Neutrophil (primary cell): ENCODE measurements around the gene LTBP4.

Experiments used
- H3K27ac ChIP-seq: fragments of 200-600 bp; sonication (generic); 2 replicates; pipeline ENCODE4 v1.5.1; 2016; ENCODE audit warnings: mild to moderate bottlenecking, moderate library complexity
- H3K27me3 ChIP-seq: fragments of 200-600 bp; sonication (generic); 2 replicates; pipeline ENCODE4 v1.6.0; 2016; ENCODE audit warnings: mild to moderate bottlenecking
- H3K36me3 ChIP-seq: fragments of 200-600 bp; sonication (generic); 2 replicates; pipeline ENCODE4 v1.5.1; 2017
- H3K4me1 ChIP-seq, 2 experiments: fragments of 200-600 bp in 1 of 2; sonication (generic) in 1 of 2; 1 replicate in 1 of 2; 2 replicates in 1 of 2; pipeline versions ENCODE4 v1.5.1 to v1.6.1; 2013 to 2016; ENCODE audit warnings: low read depth in 1 of 2, low read length in 1 of 2, mild to moderate bottlenecking in 1 of 2, moderate library complexity in 1 of 2; ENCODE audit not compliant: control insufficient read depth in 1 of 2, insufficient read depth in 1 of 2
- H3K4me3 ChIP-seq, 2 experiments: fragments of 200-600 bp in 1 of 2; sonication (generic) in 1 of 2; 1 replicate in 1 of 2; 2 replicates in 1 of 2; pipeline ENCODE4 v1.5.1; 2013 to 2016; ENCODE audit warnings: low read depth in 1 of 2, low read length in 1 of 2, mild to moderate bottlenecking in 1 of 2, moderate library complexity in 1 of 2
- H3K9me3 ChIP-seq: fragments of 200-600 bp; sonication (generic); 2 replicates; pipeline ENCODE4 v1.5.1; 2016
- CTCF ChIP-seq: fragments of 200-600 bp; sonication (generic); IDR thresholded peaks from 2 replicates; pipeline ENCODE4 v1.5.1; 2016; ENCODE audit warnings: antibody characterized with exemption

LTBP4 gene

GRCh38 chr19:40639638-40639982 is 38.4 kb downstream of the LTBP4 start:
- Histone ChIP-seq H3K4me1 (no peaks in the 10 kb centered on the region), H3K36me3 (no peaks in the 10 kb centered on the region), H3K27ac (no peak overlapping the region), H3K9me3 (no peaks in the 10 kb centered on the region), H3K27me3 (peaks cover 12% of the 10 kb centered on the region), H3K4me3 (no peak overlapping the region)
- no peak for TF ChIP-seq CTCF

GRCh38 chr19:40640744-40641143 is 39.6 kb downstream of the LTBP4 start:
- H3K9me3 ChIP-seq, result no peaks in the 10 kb centered on the region
- TF ChIP-seq CTCF, result no peak
- H3K27ac ChIP-seq, result no peak overlapping the region
- H3K27me3 ChIP-seq, result peaks cover 6% of the 10 kb centered on the region
- H3K4me1 ChIP-seq, result no peaks in the 10 kb centered on the region
- H3K36me3 ChIP-seq, result no peaks in the 10 kb centered on the region
- H3K4me3 ChIP-seq, result no peak overlapping the region

GRCh38 chr19:40641281-40641680 is 40.1 kb downstream of the LTBP4 start:
- H3K27ac ChIP-seq, result no peak overlapping the region
- H3K36me3 ChIP-seq, result no peaks in the 10 kb centered on the region
- TF ChIP-seq CTCF, result no peak
- H3K4me3 ChIP-seq, result no peak overlapping the region
- H3K9me3 ChIP-seq, result no peaks in the 10 kb centered on the region
- peaks cover 7% of the 10 kb centered on the region for H3K27me3 ChIP-seq
- no peaks in the 10 kb centered on the region for H3K4me1 ChIP-seq

- Histone ChIP-seq H3K4me1 (no peaks in the 10 kb centered on the region), H3K27me3 (peaks cover 13% of the 10 kb centered on the region), H3K9me3 (no peaks in the 10 kb centered on the region), H3K4me3 (no peak overlapping the region), H3K36me3 (no peaks in the 10 kb centered on the region), H3K27ac (no peak overlapping the region)
- TF ChIP-seq CTCF, result no peak
Measured at GRCh38 chr19:40642051-40642706, 41.0 kb downstream of the LTBP4 start.

- no peaks in the 10 kb centered on the region for H3K36me3 ChIP-seq
- H3K27ac ChIP-seq, result no peak overlapping the region
- TF ChIP-seq CTCF, result no peak
- no peaks in the 10 kb centered on the region for H3K4me1 ChIP-seq
- H3K4me3 ChIP-seq, result no peak overlapping the region
- H3K27me3 ChIP-seq, result peaks cover 13% of the 10 kb centered on the region
- no peaks in the 10 kb centered on the region for H3K9me3 ChIP-seq
Measured at GRCh38 chr19:40642757-40643305, 41.7 kb downstream of the LTBP4 start.
